GM18858 (cell line): ENCODE results near the gene NAALADL2.

Experiments
- ATAC-seq: cut with Tn5 transposase; IDR thresholded peaks from one replicate; pipeline ENCODE4 v1.9.1; 2021; ENCODE audit not compliant: unreplicated experiment

NAALADL2 gene

DNA sequence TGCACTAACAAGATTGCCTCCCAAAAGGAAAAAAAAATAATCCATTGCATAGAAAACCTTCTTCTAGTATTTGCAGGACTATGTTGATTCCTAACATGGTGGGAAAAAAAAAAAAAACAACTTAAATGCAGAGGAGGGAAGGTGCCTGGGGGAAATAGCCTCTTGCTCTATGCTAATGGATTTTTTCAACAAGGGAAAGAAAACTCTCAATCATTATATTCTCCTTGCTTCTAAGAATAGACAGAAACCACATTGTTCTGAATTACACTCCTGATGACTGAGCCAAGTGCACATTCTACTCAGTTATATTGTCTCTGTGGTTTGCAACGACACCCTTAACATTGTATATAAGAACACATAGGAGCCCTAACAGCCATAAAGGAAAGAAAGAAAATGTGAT, 760.2 kb downstream of the NAALADL2 start:
- ATAC-seq = no peak

DNA sequence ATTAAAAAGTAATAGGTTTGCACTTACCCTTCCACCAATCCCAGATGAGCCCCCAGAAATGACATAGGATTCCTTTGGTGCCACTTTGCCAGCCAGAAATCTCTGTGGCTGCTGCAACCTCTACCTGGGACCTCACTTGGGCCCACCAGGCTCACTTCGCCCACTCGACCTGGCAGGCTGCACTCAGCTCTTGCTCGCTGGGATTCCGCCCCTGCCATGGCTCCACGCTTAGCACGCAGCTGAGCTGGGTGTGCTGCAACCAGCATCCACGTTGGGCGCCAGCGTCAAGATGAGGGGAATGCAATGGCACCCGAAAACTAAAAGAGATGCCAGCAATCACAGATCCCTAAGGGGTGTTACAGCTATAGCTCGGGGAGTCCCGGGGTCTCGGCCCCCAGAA, 761.0 kb downstream of the NAALADL2 start:
- no peak for ATAC-seq

- ATAC-seq = no peak
Measured at GRCh38 chr3:175620532-175620931, 761.4 kb downstream of the NAALADL2 start.

DNA sequence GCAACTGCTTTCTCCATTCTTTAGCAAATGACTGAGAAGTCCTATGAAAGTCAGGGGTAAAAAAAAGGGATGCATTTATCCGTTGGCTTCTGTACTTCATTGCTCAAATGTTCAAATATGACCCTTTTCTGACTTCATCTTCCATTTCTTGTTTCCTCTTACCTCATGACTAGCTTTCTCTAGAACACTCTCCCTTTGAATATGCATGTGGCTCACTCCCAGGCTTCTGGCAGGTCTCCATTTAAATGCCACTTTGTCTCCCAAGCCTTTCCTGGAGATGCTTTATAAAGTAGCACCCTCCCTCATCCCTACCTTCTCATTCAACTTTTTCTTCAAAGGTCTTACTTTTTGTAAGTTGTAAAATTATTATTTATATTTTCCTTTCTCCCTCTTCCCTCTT, 781.8 kb downstream of the NAALADL2 start:
- ATAC-seq = no peak

DNA sequence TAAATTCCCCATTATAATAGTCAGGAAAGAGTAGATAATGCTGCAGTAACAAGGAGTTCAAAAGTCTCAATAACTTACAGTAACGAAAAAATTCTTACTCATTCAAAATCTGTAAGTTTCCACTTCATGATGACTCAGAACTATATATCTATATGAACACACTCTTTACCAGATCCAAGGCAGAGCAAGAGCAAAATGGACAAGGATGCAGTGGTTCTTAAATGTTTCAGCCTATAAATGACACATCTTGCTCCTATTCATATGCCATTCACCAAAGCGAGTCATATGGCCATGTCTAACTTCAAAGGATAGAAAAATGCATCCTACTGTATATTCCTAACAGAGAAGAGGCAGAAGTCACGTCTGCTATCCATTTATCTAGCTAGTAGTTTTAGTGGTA, 787.7 kb downstream of the NAALADL2 start:
- ATAC-seq = no peak

GRCh38 chr3:175648899-175649298, 789.8 kb downstream of the NAALADL2 start:
- ATAC-seq = no peak

DNA sequence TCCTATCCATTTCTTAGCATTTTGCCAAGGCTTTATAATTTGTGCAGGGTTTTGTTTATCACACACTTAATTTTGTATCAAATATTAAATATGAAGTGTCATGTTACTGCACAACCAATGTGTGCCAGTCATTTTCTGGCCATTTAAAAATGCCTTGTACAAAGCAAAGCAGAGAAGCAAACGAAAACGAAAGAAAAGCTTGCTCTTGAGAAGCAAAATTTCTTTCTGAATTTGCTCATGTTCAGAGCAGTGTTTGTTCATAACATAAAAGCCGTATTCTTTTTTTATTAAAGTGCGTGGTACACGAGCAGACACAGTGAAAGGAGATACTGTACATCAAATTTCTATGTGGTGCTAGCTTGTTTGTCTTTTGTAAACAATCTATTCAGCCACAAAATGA, 792.6 kb downstream of the NAALADL2 start:
- no peak for ATAC-seq

- no peak for ATAC-seq
Measured at GRCh38 chr3:175655351-175655750, 796.2 kb downstream of the NAALADL2 start.

DNA sequence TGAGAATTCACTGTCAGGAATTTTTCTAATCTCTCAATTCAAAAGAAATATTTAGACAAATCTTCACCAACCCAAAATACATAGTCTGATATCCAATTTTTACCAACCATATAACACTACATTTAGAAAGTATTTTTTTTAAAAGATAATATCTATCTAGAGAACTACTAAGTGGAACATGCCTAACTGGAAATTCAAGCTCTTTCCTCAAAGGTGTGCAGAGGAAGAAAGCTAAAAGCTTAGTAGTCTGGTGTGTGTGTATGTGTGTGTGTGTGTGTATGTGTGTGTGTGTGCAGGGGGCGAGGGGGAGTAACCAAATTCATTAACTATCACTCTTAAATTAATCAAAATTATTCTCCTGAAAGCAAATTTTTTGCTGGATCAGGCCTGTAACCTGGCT, 797.3 kb downstream of the NAALADL2 start:
- no peak for ATAC-seq

DNA sequence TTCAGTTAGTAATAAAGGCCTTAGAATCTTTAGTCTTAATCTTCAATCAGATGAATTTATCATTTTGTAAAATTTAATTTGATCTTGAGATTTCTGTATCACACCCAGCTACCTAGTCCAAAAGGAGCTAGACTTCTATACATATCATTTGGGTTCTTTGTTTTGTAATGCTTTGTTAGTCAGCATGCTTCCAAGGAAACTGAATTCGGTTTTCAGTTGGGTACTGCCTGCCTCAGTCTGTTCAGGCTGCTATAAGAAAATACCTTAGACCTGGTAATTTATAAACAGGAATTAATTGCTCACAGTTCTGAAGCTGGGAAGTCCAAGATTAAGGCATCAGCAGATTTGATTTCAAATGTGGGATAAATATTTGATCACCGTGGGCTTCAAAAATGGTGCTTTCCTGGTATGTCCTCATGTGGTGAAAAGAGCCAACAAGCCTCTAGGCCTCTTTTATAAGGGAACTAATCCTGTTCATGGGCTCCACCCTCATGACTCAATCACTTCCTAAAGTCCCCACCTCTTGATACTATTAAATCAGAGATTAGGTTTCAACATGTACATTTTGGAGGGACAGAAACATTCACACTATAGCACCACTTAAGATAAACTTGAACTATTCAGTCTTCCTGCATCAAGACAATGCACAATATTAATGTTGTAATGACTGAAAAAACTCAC, 800.7 kb downstream of the NAALADL2 start:
- ATAC-seq = no peak

- ATAC-seq = no peak
Measured at GRCh38 chr3:175662815-175663214, 803.7 kb downstream of the NAALADL2 start.

GRCh38 chr3:175664911-175665310, 805.8 kb downstream of the NAALADL2 start:
- ATAC-seq = no peak

GRCh38 chr3:175668300-175668699, 809.2 kb downstream of the NAALADL2 start:
- ATAC-seq = no peak

DNA sequence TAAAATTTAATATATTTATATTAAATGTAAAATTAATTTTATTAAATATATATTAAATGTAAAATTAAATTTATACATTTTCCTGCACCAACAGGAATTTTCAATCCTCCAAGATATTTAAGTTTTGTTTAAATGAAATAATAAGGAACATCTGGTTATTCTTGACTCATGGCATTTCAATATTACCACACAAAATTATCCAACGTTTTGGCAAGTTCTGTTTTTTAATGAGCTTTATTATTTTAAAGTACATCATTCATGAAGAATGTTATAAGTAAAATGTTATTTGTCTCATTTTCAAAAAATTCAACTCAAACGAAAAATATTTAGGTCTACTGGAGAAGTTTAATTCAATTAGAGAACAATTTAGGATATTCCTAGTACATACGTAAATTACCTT, 811.4 kb downstream of the NAALADL2 start:
- no peak for ATAC-seq

- no peak for ATAC-seq
Measured at GRCh38 chr3:175672119-175672689, 813.1 kb downstream of the NAALADL2 start.

GRCh38 chr3:175679568-175679967, 820.4 kb downstream of the NAALADL2 start:
- ATAC-seq = no peak

GRCh38 chr3:175692256-175692655, 833.1 kb downstream of the NAALADL2 start:
- no peak for ATAC-seq

GRCh38 chr3:175695251-175695650, 836.1 kb downstream of the NAALADL2 start:
- no peak for ATAC-seq

GRCh38 chr3:175702956-175703355, 843.8 kb downstream of the NAALADL2 start:
- no peak for ATAC-seq

DNA sequence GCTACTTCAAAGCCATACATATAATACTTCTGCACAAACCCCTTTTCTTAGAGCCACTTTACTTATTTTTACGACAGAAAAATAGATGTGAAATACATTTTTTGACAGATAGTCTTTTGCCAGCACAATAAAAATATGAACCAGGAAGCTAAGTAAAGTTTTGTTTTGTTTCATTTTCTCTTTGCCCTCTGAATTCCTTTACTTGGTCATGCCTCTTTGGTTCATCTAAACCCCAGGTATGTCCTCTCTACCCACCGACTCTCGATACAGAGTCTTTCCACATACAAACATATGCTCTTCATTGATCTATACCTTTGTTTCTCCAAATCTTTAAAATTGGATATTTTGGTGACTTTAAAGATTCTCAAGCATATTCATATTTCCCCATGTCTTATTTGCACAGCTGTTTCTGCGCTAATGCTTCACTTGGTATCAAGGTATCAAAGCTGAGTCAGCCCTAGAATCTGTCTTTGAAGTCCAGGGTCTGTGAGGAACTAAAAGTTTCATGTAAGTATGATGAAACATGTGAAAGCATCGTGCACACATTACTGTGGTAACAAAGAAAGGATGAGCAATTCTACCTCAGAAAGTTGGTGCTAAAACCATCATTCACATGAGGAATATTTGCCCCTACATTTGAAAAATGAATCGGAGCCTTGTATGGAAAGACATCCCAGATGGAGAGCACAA, 845.4 kb downstream of the NAALADL2 start:
- ATAC-seq = no peak

DNA sequence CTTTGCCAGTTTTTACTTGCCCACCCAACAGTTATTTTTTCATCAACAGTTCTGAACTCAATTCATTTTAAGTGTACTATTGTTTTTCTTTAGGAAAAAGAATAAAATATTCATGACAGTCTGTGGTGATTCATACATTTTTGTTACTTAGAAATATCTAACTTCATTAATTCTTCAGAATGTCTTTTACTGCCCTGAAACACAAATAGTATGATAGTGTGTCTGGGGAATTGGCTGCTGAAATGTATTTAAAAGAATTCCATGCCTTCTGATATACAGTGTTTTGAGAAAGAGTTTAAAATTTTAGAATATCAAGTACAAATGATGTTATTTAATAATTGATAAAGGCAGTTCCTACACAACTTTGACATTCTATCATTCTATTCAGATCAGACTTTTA, 854.1 kb downstream of the NAALADL2 start:
- no peak for ATAC-seq

DNA sequence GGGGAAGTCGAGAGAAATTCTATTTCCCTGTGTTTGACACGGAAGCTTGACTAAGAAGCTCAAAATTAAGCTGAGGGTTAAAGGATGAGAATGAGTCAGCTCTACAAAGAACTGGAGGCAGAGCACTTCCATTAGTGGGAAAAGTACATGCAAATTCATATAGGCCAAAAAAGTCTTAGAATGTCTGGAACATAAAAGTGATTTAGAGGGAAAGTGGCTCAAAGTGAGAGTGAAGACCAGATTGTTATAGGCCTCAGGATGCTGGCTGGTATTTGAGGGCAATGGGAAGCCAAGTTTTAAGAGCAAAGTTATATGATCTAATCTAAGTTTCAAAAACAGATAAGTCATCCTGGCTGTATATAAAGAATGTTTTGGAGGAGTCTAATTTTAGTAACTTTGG, 857.3 kb downstream of the NAALADL2 start:
- no peak for ATAC-seq
